Activated T-cell treated with anti-CD3 and anti-CD28 coated beads for 48 hours (primary cell): Measurements from ENCODE around the gene FIG4.
"Not testable (repeated sequence)": the region's sequence is repeated elsewhere in the genome, so short reads cannot be mapped to it uniquely, and the experiment has no call there.

Source experiments
- DNase-seq: peaks from one replicate; pipeline ENCODE4 v3.0.0-alpha.2; 2020; ENCODE audit warnings: low read depth

FIG4 gene

DNA sequence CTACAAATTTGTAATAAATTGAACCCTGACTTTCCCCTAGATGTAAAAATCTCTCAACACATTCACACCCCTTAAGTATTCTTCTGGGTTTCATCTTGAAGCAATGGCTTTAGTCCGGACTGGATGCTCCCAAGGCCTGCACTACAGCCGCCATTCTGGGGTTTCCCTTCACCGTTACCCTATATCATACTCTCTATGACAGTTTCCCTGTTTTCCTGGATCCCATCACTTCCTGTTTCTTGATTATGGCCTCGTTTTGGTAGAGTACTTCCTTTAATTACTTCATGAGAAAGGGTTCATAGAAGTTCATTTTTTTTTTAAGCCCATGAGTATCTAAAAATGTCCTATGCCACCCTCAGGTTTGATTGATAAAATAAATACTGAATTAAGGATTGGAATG lies 11.7 kb downstream of the FIG4 start:
- DNase-seq = no peak

DNA sequence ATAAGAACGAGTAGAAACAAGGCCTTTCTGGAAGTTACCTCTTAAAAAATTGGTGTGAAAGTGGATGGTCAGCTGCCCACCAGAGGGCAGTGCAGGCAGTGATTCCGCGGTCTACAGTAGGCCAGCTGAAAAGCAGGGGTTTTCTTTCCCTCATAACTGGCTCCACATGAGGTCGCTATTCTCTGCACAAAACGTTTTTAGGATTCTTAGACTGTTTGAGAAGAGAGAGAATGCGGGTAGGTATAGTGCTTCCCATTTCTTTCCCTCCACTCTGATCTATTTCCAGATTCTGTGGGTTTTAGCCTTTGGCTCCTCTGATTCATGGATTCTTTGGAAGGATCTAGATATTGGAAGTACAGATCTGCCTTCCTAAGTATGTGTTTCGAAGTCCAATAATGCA lies 14.2 kb downstream of the FIG4 start:
- peak; percentile 72 for DNase-seq

DNA sequence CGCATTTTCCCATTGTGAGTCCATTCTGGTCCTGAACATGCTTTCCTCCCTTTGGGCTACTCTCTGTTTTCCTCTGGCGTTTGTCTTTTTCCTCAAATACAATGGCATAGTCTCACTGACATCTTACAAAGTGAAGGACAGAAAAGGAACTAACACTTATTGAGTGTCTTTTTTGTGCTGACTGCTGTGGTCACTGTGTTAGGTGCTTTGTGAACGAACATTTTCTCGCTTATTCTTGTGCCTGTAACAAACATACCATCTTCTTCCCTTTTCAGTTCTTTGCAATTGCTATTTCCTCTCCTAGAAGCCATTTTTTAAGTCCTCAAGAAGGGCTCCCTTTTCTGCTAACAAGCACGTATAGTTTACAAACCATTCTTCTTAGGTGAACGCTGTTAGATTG lies 15.4 kb downstream of the FIG4 start:
- DNase-seq = no peak

DNA sequence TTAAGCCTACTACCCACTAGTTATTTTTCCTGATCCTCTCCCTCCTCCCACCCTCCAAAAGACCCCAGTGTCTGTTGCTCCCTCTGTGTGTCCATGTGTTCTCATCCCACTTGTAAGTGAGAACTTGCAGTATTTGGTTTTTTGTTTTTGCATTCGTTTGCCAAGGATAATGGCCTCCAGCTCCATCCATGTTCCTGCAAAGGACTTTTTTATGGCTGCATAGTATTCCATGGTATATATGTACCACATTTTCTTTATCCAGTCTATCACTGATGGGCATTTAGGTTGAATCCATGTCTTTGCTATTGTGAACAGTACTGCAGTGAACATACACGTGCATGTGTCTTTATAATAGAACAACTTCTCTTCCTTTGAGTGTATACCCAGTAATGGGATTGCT lies 17.0 kb downstream of the FIG4 start:
- DNase-seq = not testable (repeated sequence)

DNA sequence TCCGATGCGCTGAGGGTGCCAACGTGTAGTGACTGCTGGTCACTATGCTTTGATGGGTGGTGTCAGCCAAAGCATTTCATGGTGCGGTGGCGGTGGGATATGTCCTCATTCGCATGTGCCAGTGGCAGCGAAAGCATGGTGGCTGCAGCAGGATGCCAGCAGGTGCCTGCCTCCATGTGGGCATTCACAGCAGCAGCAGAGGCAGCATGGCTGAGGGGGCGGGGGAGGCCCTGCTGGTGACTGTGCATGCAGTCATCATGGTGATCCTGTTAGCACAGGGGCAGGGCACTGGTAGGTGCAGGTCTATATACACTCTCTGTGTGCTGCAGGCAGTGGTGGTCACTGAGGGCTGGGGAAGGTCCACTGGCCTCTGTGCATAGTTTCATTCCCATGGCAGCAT lies 22.0 kb downstream of the FIG4 start:
- no peak for DNase-seq

DNA sequence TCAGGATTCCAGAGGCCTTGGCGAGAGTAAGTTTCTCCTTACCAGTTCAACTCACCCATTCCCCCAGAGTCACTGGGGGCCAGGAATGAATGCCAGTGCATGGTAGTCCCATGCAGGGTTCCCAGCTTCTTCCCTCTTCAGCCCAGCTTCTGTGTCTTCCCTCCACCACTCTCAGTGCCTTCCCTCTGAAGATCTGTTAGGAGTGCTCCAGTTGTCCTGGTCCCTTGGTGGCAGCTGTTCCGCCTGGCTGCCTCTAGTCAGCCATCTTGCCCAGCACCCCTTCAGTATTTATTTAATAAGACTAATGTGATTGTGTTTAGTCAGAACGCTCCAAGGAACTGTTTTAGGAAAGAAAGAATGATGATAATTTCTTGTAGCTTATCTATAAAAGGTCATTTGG lies 23.1 kb downstream of the FIG4 start:
- no peak for DNase-seq

DNA sequence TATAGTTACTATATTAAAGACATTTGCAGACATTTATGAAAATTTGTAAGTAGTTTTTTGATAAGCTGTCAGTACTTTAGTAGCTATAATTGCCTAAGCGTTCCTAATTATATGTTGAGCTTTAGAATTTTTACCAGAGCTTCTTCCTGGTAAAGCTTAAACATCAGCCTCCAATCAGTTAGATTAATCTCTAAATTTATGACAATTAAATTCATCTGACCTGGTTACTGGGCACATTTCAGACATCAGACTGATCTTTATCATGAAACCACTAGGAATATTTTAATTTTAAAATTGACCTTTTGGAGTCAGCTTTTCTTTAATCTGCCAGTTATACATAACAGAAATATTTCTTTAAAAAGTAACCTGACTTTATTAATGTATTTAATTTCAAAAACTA lies 23.5 kb downstream of the FIG4 start:
- no peak for DNase-seq

DNA sequence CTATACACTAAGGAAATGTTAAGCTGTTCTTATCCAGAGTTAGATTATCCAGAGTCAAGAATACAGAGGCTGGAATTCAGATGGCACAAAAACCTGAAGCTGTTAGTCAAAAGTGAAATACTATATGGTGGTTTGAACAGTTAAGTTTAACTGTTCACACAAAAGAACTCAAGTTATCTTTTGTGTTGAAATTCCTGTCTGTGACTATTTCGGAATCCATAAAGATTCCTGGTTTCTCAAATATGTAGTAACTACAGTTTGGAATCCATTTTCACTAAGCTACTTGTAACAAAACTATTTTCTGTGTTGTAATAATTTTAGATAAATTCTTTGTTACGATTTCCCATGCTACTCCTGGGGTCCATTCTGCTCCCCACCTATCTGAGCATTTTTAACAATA lies 24.5 kb downstream of the FIG4 start:
- no peak for DNase-seq

DNA sequence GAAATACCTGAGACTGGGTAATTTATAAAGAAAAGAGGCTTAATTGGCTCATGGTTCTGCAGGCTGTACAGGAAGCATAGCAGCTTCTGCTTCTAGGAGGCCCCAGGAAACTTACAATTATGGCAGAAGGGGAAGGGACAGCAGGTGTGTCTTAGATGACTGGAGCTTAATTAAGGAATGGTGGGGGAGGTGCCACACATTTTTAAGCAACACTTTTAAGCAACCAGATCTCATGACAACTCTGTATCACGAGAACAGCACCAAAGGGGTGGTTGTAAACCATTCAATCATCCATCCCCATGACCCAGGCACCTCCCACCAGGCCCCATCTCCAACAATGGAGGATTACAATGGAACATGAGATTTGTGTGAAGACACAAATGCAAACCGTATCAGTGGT lies 26.9 kb downstream of the FIG4 start:
- no peak for DNase-seq

DNA sequence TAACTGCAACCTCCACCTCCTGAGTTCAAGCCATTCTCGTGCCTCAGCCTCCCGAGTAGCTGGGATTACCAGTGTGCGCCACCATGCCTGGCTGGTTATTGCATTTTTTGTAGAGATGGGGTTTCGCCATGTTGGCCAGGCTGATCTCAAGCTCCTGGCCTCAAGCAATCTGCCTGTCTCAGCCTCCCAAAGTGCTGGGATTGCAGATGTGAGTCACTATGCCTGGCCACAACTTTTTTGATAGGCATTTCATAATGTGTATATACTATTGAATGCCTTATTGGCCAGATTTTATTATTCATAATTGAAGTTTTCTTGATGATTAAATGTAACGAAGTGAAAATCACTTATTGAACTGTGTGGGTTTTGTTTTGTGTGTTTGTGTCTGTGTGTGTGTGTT lies 27.9 kb downstream of the FIG4 start:
- DNase-seq = no peak

DNA sequence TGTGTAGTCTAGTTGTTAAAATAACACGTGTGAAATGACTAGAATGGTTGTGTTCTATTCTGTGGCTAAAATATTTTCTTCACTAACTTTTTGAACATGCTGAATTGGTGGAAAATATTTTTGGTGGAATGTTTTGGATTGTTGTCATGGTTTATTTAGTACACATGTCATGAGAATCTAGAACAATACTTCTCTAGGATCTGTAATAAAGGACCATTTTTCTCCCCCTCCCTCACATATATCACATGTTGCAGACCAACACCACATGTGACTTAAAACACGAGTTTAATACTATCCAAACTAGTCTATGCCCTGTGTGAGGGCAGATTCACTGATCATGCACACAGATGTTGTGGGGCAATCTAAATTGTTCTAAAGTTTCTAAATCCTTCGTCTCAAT lies 29.2 kb downstream of the FIG4 start:
- no peak for DNase-seq

DNA sequence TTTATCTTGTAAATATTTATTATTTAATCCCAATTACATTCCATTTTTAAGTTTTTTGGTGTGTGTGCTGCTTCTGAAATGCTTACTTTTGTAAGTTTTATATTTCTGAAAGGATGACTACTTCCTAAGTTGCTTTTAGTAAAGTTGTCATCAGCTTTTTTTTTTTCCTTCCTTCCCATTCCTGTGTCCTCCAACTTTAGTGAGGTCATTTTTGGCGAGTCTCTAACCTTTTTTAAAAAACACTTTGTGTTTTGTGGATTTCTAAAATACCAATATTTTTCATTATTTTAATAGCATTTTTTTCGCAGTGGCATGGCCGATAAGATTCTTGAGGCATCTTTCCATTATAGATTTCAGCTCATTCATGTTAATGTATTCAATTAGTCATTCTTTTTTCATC lies 30.9 kb downstream of the FIG4 start:
- no peak for DNase-seq

DNA sequence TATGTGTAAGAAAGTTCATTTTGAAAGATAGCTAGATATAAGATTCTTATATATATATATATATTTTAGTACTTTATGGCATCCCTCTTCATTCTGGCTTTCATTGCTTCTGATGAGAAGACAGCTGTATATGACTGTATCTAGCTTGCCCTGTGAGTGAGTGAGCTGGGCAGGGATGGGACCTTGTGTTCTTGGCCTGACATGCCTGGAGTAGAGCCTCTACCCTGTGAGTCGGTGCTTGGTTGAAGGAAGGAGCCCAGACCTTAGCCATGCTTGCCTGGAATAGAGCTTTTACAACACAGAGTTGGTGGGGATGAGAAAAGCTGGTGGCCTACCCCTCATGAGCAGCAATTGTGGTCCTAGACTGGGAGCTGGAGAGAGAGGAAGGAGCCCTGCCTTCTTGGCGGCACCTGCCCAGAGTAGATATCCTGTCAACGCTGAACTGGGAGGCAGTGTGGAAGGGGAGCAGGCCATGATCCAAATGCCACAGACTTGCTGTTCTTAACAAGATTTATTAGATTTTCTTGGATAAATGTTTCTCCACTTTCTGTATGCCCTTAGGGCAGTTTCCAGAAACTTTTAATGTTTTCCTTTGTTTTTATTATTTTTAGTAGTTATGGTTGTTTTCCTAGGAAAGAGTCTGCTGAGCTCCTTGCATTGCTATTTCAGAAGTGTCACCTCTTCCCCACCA lies 31.6 kb downstream of the FIG4 start:
- no peak for DNase-seq

DNA sequence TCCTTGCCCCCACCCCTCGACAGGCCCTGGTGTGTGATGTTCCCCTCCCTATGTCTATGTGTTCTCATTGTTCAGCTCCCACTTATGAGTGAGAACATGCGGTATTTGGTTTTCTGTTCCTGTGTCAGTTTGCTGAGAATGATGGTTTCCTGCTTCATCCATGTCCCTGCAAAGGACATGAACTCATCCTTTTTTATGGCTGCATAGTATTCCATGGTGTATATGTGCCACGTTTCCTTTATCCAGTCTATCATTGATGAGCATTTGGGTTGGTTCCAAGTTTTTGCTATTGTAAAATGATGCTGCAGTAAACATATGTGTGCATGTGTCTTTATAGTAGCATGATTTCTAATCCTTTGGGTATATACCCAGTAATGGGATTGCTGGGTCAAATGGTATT lies 34.2 kb downstream of the FIG4 start:
- not testable (repeated sequence) for DNase-seq

DNA sequence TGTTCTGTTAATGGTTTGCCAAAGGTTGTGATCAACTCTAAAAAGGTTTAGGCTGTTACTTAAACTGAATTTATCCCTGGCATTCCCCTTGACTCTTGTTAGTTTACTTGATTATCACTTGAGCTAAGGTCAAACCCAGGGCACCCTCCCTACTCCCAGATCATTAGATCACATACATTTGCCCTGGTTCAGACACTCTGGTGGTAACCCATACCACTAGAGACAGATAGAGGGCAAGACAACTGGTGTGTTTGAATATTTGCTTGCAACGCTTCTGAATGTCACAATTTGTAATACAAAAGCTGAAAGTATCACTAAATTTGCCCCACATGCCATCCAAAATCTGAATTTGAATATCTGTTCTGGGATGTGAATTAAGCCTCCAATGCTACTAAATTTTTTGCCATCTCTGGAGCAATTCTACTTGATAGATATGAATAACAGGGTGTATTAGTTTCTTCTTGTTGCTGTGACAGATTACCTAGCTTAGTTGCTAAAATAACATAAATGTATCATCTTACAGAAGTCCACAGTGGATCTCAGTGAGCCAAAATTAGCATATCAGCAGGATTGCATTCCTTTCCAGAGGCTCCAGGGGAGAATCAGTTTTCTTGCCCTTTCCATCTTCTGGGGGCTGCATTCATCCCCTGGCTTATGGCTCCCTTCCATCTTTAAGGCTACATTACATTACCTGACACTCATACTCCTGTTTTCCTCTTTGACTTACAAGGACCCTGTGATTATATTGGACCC lies 45.4 kb downstream of the FIG4 start:
- no peak for DNase-seq

DNA sequence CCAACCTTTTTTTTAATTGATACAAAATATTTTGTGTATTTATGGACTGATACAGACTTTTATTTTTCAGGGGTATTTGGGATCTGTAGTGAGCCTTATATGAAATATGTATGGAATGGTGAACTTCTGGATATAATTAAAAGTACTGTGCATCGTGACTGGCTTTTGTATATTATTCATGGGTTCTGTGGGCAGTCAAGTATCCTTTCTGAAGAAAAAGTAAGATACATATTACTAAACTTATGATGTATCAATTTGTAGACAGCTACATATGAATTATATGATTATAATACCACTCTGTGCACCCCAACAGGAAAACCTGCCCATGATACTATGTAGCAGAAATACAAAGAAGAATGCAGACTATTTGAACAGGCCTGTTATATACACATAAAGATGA lies 47.2 kb downstream of the FIG4 start:
- DNase-seq = no peak

DNA sequence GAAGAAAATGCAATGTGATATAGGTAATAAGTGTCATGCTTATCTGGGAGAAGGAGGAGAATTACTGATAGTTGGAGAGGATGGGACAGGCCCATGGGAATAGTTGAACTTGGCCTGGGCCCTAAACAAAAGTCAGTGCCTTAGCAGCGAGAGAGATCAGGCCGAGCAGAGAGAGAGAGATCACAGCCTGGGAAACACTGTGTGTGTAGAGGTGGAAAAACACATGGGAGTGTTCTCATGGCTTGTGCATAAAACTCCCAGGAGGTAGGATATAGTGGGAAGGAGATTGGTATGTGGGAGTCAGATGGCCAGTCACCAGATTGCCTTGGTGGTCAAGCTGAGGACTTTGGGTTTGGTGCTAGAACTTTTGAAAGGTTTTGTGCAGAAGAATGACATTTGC lies 47.6 kb downstream of the FIG4 start:
- no peak for DNase-seq

DNA sequence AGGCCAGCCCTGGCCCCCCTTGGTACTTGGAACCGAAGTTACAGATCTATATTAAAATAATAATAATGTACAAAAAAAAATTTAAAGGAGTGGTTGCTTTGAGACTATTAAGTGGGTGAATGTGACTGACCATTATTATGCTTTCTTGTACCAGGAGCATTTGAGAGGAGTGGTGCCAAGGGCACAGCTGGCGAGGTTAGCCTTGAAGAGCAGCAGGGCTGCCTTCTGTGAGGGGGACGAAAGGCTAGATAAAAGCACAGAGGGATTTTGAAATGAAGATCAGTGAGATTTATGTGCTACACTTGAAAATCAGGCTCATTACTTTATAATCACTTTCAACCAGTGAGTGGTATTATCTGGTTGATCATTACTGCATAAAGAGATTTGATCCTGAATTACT lies 48.6 kb downstream of the FIG4 start:
- no peak for DNase-seq

DNA sequence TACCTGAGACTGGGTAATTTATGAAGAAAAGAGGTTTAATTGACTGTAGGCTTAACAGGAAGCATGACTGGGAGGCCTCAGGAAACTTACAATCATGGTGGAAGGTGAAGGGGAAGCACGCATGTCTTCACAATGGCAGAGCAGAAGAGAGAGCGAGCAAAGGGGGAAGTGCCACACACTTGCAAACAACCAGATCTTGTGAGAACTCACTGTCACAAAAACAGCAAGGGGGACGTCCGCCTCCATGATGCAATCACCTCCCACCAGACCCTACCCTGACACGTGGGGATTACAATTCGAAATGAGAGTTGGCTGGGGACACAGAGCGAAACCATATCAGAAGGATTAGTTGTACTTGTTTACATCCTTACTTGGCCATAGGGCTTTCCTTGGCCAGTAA lies 49.7 kb downstream of the FIG4 start:
- DNase-seq = no peak

DNA sequence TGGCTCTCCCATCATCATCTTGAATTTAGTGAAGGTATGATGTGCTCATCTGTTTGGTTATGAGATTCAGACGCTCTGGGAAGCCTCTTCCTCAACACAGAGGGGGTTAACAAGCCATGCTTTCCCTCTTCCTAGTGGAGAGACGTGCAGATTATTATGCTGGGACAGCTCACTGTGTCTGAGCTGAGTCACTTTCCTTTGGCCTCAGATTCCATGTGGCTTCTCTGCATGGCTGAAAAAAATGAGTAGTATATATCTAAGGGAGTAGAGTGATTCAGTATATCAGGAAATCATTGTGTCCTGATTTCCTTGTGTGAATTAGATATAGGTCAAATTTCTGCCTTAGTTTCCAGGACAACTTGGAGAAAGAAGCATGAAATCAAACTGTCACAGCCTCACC lies 52.6 kb downstream of the FIG4 start:
- no peak for DNase-seq

DNA sequence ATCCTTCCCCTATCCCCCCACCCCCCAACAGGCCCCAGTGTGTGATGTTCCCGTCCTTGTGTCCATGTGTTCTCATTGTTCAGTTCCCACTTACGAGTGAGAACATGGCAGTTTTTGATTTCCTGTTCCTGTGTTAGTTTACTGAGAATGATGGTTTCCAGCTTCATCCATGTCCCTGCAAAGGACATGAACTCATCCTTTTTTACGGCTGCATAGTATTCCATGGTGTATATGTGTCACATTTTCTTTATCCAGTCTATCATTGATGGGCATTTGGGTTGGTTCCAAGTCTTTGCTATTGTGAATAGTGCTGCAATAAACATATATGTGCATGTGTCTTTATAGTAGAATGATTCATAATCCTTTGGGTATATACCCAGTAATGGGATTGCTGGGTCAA lies 53.7 kb downstream of the FIG4 start:
- not testable (repeated sequence) for DNase-seq

DNA sequence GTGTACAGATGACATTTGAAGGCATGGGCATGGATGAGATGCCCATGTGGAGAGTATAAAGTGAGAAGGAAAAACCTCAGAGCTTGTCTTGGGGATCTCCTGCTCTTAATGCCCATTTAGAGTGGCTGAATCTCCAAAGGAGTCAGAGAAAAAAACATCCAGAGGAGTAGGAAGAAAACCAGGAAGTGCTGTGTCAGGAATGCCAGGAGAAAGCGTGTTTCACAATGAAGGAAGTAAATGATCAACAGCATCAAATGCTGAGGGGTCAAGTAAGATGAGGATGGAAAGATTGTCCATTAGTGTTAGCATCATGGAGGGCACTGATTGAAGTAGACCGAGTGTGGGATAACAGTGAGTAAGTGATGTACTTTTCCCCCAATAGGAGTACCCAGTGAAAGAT lies 56.1 kb downstream of the FIG4 start:
- no peak for DNase-seq

DNA sequence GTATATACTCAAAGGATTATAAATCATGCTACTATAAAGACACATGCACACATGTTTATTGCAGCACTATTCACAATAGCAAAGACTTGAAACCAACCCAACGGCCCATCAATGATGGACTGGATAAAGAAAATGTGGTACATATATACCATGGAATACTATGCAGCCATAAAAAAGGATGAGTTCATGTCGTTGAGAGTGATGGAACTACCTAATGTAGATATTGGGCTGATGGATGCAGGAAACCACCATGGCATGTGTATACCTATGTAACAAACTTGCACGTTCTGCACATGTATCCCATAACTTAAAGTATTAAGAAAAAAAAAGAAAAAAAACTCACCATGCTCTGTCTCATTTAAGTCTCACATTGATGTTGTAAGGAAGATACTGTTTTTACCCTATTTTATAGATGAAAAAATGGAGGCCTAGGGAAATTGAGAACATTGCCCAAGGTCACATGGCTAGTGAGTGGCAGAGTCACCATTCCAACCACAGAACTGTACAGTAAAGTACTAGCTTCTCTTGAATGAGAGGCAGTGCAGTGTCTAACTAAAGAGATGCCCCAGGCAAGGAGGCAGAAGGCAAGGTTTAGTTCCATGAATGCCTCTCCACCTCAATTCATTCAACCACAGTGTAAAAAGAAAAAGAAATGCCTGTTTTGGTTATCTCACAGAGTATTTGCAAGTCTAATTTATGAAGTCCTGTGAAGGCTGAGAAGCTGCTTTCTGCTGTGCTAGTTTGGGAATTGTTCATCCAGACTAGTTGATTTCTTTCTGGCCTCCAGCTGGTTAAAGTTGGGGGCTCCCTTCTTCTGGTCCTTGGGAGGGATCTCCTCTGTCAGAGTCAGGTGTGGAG lies 68.2 kb downstream of the FIG4 start:
- no peak for DNase-seq
